NK-92 (cell line): ENCODE measurements around the gene DDX5.

ENCODE experiments used
- DNase-seq: peaks from one replicate; lab custom pipeline; 2025; ENCODE audit not compliant: unreplicated experiment; lab: John Stamatoyannopoulos, UW

The DDX5 gene

DNA sequence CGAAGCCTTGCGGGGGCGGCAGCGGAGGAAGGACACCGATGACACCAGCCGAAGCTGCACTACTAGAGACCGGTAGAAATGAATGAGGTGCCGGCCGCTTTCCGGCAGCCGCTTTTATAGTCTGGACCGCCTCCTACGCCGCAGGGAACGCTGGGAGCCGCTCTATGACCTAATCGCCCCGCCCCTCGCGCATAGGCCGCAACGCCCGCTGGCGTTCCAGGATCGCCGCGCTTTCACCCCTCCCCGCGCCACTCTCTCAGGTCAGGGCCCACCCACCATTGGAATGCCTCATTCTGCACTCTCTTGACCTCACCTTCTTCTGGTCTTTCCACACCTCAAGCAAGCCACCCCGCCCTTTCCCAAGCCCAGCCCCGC, at the start of gene DDX5:
TSS of gene DDX5 (minus strand) at position 89 of the 375 bp plus-strand sequence. CDS start 170 bp downstream, outside the sequence.
- peak; percentile 95 for DNase-seq

DNA sequence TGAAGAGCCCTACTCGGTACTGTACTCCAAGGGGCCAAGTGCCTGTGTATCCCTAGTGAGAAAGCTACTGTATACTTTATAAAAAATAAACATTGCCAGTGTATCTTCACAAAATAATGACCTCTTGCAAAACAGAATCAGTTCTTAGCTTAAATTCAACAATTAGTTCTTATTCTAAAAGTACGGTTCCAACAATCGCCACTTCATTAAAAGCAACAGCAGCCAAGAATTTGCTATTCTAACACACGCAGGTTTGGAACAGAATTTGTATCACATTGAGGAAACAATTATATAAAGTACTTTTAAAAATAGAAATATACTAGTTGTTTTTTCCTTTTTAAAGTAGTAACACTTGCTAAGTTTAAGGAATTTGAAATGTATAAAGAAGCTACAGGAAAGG, 49.2 kb upstream of the DDX5 start:
- no peak for DNase-seq

DNA sequence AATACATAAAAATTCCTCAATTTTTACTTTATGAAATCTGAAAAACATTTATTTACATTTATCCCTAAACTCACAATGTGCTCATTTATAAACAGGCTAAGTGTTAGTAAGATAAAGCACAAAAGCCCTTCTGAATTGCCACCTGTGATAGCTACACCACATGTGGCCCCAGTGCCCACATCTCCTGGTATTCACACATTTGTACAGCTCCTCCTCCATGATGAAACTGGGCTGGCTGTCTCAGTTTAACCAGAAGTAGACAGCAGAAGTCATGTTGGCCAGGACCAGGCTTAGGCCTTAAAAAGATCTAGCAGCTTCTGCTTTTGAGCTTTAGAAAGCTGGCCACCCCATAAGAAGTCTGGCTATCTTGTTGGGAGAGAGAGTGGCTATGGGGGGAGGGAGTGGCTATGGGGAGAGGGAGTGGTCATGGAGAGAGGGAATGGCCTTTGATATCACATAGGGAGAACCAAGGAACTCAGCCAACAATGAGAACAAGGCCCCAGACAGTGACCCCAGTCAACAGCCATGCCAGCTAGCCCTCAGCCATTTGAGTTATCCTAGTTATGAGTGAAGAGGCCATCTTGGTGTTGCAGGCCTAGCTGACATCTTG, 48.0 kb upstream of the DDX5 start:
- DNase-seq: no peak

DNA sequence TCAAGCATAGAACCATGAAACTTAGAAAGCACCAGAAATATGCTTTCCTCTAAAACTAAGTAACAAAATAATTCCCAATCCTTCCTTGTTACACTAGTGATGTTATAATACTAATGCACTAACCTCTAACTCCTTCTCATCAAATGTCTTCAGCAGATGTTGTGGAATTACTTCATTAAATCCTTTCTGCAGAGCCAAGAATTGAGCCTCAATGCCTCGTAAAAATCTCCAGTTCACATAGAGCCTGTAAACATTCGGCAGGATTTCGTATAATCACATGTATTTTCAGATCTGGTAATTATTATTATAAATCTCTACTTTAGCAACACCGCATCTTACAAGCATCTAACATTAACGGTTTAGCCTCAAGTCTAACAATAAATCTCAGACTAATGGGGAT, 45.4 kb upstream of the DDX5 start:
- no peak for DNase-seq

DNA sequence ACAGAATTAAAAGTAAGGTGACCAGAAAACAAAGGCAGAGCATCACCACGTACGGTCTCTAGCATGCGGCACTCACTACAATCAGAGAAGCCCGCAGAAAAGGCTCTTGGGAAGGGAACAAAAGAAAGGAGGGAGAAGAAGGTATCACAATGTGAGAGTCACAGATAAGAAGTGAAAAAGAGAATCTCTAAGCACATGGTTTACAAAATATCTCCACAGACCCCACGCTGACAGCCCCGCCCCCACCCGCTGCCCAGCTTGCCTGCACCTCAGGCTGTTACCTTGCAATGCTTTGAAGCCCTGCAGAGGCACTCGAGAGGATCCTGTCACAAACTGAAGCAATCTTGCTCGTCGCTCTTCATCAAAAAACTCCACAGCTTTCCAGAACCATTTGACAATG, 41.2 kb upstream of the DDX5 start:
- no peak for DNase-seq

DNA sequence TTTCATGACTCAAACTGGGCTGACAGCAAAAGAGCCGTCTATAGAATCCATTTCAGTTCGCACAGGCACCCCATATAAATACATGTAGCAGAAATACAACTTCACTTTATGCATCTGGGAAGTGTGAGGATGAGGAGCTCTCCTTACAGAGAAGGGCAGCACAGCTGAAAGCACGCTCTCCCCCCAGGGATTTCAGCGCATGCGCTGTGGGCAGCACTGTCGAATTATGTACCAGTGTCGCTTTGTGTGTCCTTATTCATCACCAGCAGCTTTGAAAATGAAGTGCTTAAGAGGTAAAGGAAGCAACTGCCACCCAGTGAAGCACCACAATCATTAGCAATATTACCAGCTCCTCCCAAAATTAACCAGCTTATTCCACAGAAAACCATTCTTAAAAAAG, 40.6 kb upstream of the DDX5 start:
- no peak for DNase-seq

- no peak for DNase-seq
These were observed 38.7 kb upstream of the DDX5 start for GRCh38 chr17:64544742-64545141.

GRCh38 chr17:64540118-64540776, 34.2 kb upstream of the DDX5 start:
- DNase-seq: no peak

GRCh38 chr17:64538508-64539130, 32.5 kb upstream of the DDX5 start:
- DNase-seq: no peak

DNA sequence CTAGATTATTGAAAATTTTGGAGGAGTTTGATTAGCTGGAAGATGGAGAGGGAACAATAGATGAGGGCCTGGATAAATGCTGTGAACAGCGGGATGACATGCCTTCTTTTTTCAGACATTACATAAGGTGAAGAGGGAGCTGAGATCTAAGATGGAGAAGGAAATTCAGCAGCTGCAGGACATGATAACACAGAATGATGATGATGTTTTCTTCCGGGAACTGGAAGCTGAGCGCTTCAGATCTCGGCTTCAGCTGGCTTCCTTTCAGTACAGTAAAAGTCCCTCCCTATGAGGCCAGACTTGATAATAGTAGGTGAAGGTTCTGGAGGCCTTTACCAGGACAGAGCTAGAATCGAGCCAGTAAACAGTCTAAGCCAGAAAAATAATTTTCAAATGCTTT, 31.4 kb upstream of the DDX5 start:
- DNase-seq: no peak

- DNase-seq: no peak
These were observed 30.8 kb upstream of the DDX5 start for GRCh38 chr17:64536913-64537312.

- no peak for DNase-seq
These were observed 29.3 kb upstream of the DDX5 start for GRCh38 chr17:64535357-64535756.

GRCh38 chr17:64534187-64534586, 28.1 kb upstream of the DDX5 start:
- no peak for DNase-seq

DNA sequence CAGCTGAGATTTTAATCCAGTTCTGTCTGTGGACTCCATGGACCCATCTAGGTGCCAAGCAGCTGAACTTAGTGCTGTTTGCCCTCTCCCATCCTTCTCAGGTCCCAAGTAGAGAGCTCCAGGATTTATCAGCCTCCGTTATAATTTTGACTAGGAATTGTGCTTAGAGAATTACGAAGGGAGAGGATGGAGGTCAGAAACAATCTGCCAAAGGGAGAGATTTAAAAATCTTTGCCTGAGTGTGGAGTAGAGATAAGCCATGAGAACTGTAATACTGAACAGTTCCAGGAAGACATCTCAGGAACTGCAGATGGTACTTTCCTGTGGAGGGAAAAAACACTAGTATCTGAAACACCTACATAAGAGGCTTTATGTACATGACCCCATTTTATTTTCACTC, 27.7 kb upstream of the DDX5 start:
- DNase-seq: no peak

DNA sequence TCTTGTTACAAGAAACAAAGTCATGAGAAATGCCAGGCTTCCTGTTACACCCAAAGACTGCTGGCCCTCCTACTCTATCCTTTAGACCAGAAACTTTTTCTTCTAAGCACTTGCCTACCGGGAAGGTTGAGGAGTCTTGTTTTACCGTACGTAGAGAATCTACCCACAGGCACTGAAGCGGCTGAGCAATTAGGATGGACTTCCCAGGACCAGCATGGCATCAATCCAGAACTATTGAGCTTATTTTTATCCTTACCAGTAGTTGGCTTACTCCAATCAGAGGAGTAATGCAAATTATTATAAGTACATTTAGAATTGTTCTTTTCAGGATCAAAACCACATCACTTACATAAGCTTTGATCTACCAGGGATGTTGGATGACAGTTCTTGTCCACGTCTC, 26.3 kb upstream of the DDX5 start:
- no peak for DNase-seq

DNA sequence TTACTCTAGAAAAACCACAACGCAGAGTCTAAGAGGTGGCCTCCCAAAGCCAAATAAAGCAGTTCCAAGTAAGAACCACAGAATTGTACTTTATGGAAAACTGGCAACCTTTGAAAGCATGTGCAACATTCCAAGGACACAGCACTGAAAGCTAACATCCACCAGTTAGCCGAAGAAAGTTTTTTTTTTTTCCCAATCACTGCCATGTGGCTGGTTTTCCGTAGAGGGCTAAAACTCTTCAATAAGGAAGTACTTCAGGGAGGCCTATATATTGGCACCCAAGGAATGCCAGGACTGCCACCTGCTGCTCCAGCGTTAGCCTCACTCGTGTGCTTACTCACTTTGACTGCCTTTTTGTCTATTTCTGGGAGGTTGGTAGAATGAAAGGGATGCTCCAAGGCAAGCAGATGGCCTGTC, 25.9 kb upstream of the DDX5 start:
- no peak for DNase-seq

GRCh38 chr17:64529221-64529620, 23.1 kb upstream of the DDX5 start:
- DNase-seq: no peak

DNA sequence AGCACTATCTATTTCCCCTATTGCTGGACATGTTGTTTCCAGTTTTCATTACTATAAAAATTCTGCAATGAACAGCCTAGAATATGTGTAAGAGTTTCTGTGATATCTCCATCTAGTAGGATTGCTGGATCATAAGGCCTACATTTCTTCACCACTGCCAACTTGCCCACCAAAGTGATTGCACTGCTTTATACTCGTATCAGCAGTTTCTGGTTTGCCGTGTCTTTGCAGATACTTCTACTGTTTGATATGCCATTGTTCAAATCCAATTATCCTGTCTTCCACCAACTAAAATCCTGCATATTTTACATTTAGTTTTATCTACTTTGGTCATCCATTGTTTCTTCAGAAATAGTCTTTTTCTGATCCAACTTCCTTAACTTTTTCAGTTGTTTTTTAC, 21.8 kb upstream of the DDX5 start:
- DNase-seq: no peak

DNA sequence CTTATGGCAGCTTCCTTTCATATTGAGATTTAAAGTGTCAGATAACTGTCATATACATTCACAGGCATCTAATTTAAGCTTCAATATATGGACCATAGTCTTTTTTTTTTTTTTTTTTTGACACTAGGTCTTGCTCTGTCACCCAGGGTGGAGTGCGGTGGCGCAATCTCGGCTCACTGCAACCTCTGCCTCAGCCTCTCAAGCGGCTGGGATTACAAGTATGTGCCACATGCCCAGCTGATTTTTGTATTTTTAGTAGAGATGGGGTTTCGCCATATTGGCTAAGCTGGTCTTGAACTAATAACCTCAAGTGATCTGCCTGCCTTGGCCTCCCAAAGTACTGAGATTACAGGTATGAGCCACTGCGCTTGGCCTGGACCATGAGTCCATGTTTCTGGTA, 14.3 kb upstream of the DDX5 start:
- no peak for DNase-seq

GRCh38 chr17:64519601-64520000, 13.5 kb upstream of the DDX5 start:
- no peak for DNase-seq

DNA sequence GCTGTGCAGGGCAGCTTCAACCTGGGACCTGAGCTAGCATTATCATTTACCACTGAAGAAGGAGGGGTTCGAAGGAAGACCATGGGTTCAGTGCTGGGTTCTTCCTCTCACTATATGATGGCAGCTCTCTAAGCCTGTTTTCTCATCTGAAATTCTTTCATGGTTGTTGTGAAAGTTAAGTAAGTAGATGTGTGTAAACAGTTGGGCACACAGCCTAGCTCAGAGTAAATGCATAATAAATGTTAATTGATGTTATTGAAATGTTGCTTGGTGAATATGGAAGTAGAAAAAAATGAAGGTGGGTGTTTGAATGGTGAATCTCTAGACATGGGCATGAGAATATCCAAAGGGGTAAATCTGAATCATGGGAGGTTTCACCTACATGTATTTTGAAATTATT, 9.7 kb upstream of the DDX5 start:
- no peak for DNase-seq

DNA sequence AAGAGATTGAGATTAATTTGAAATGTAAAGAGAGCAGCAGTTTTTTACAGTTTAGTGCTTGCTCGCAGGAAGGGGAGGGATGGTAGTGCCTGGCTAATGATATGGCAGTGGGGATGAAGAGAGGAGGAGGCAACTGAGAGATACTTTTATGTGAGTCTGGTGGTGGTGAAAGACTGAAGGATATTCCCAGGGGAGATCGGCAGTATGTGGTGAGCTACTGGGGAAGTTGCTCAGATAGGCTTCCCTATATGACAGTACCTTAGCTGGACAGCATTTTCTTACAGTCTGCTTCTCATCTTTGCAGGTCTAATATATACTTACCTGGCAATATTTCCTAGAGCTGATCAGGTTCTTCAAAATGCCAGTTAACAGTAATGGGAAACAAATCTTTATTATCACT, 9.3 kb upstream of the DDX5 start:
- no peak for DNase-seq

DNA sequence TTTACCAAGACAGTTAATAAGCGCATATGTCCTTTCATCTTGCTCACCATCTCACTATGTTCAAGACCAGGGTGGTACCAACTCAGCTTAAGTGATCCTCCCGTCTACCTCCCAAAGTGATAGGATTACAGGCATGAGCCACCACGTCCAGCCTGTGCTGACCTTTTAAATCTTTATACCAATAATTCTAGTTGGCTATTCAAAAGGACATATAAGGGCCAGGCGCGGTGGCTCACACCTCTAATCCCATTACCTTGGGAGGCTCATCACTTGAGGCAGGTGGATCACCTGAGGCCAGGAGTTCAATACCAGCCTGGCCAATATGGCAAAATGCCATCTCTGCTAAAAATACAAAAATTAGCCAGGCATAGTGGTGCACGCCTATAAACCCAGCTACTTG, 3.1 kb upstream of the DDX5 start:
- no peak for DNase-seq
